Testis (tissue), 3 donors: ENCODE results near the gene TNFRSF4. TPM values are rescaled to one million over a fixed set of nuclear protein-coding genes. Genes with fewer than 3 reads are reported as not detected.

ENCODE experiments used
- DNase-seq: peaks from one replicate; pipeline ENCODE4 v3.0.0-alpha.2; 2019
- H3K27ac ChIP-seq, 2 donors: fragments of 200-600 bp; sonication (generic); one replicate each; pipeline ENCODE4 v1.5.1; 2019
- H3K27me3 ChIP-seq: fragments of 200-600 bp; sonication (generic); one replicate; pipeline ENCODE4 v1.5.1; 2019
- H3K36me3 ChIP-seq: fragments of 200-600 bp; sonication (generic); one replicate; pipeline ENCODE4 v1.5.1; 2017; ENCODE audit warnings: low read depth; ENCODE audit errors: missing control alignments
- H3K4me1 ChIP-seq: fragments of 200-600 bp; sonication (generic); one replicate; pipeline ENCODE4 v1.5.1; 2019
- H3K4me3 ChIP-seq, 2 donors: fragments of 200-600 bp; sonication (generic); one replicate each; pipeline ENCODE4 v1.5.1; 2017 to 2019
- H3K9me3 ChIP-seq: fragments of 200-600 bp; sonication (generic); one replicate; pipeline ENCODE4 v1.5.1; 2017
- CTCF ChIP-seq, 3 experiments: fragments of 450-650 bp in 2 of 3; fragments of 200-600 bp in 1 of 3; sonication (generic) in 1 of 3; IDR thresholded peaks; one replicate each; pipeline ENCODE4 v1.5.1; 2016 to 2019; ENCODE audit warnings: antibody characterized with exemption in 3 of 3, mild to moderate bottlenecking in 2 of 3, moderate library complexity in 1 of 3
- POLR2A ChIP-seq: fragments of 450-650 bp; IDR thresholded peaks from one replicate; pipeline ENCODE4 v1.6.1; 2017; ENCODE audit warnings: antibody characterized with exemption, mild to moderate bottlenecking, moderate library complexity
- WGBS, 2 donors: methylation state at CpG; one replicate each; pipeline ENCODE4 v1.1.5; 2018; 5-methylcytosine and 5-hydroxymethylcytosine counted together
- intact Hi-C: fragments of 100-400 bp; cut with DNase I; formaldehyde crosslinking; loops from one replicate; pipeline ENCODE4 v1.15.1; 2023; ENCODE audit warnings: low total_unique reads
- polyA plus RNA-seq: library from polyadenylated mRNA; stranded (reverse); fragments of 350-450 nt; fragmentation: Illumina TruSeq; extraction: RNeasy Lipid Tissue Mini Kit (QIAGEN cat#74804); gene quantifications from one replicate; pipeline ENCODE4 v1.2.3, GENCODE V29; 2014; ENCODE audit warnings: low read depth, low replicate concordance; ENCODE audit not compliant: insufficient read depth
- total RNA-seq, 2 donors: library from RNA; depleted of rRNA; stranded (reverse); fragments of >200 nt; gene quantifications; one replicate each; pipeline ENCODE4 v1.2.3, GENCODE V29; 2016

The TNFRSF4 gene
- total and polyA plus RNA-seq, 3 donors from 2014 or later, result 0.80 to 1.4 (median 0.87) TPM

DNA sequence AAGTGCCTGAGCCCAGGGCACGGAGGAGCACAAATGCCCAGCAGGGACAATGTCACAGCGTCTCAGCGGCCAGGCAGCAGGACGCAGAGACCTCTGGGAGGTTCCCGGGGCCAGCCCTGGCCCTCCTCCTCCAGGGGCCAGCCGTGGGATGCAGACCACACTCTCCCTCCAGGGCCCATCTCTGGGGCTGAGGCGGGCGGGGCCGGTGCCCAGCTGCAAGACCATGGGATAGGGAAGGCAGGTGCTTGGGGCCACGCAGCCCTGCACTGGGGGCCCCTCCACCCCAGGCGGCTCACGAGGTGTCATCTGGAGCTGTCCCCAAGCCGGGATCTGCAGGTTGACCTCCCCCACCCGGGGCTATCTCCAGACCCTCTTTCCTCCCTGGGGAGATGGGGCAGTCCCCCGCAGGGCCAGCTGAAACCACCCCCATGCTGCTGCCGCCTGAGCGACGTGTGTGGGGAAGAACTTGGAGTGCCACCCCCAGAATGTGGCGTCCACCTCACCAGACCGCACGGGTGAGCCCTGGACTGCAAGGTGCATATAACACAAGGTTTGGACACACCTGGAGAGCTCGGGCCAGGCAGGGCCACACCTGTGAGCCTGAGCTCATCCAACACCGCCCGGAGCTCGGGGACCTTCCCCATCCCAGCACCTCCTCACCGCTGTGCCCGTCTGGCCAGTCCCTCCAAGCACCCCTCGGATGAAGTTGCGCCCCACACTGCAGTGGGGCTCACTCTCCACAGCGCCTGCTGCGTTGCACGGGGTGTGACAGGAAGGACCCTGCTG lies 44.3 kb downstream of the TNFRSF4 start:
- DNase-seq, result no peak
- H3K4me1 ChIP-seq, result no peaks in the 10 kb centered on the region
- no peak overlapping the region for H3K27ac ChIP-seq
- H3K36me3 ChIP-seq, result no peaks in the 10 kb centered on the region
- H3K4me3 ChIP-seq, result no peak overlapping the region
- TF ChIP-seq CTCF (IDR thresholded peaks at IDR 0.05) (no peak), POLR2A (no peak)
- WGBS, 2 donors, result 56 to 63% methylated on average over 13 to 31 of the region's 32 CpGs
- no peaks in the 10 kb centered on the region for H3K9me3 ChIP-seq
- intact Hi-C loops, result no loop called here
- H3K27me3 ChIP-seq, result no peaks in the 10 kb centered on the region

DNA sequence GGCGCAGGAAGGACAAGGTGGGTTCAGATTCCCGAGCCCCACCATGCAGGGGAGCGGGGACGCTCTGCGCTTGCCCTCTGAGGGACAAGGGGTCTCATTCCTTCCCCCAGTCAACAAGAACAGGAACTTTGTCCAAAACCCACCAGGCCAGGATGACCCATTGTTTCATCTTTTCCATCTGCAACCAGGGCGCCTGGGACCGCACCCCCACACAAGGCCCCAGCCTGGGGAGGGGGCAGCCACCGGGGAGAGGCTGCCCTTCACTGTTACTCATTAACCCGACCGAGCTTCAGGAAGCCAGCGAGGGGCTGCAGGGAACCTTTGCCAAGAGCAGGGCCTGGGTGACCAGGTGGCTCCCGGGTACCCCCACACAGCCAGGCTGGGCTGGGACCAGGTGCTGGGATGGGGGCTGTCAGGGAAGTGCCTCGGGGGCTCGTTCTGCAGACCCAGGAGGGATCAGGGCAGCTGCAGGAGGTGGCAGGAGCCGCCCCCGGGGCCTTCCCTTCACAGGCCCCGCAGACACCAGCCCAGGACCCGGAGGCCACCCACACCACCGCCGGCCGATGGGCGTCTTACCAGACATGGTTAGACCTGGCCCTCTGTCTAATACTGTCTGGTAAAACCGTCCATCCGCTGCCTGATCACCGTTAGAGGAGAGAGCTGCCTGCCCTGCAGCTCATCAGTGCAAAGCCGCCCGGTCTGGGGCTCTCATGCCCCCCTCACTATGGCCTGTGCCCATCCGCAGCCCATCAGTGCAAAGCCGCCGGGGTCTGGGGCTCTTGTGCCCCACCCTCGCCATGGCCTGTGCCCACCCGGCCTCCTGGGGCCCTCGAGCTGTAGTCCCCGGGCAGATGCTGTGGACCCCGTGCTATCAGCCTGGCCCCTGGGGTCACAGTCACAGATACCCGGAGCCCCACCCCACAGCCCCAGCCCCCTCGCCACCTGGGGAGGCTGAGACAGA lies 45.2 kb downstream of the TNFRSF4 start:
- Histone ChIP-seq H3K36me3 (no peaks in the 10 kb centered on the region), H3K4me3 (no peak overlapping the region), H3K27ac (no peak overlapping the region), H3K27me3 (no peaks in the 10 kb centered on the region), H3K9me3 (no peaks in the 10 kb centered on the region), H3K4me1 (no peaks in the 10 kb centered on the region)
- no peak for DNase-seq
- TF ChIP-seq CTCF (IDR thresholded peaks at IDR 0.05), result no peak
- no peak for TF ChIP-seq POLR2A
- intact Hi-C loops, result no loop called here
- 70 to 74% methylated on average over 18 to 36 of the region's 37 CpGs for WGBS, 2 donors

DNA sequence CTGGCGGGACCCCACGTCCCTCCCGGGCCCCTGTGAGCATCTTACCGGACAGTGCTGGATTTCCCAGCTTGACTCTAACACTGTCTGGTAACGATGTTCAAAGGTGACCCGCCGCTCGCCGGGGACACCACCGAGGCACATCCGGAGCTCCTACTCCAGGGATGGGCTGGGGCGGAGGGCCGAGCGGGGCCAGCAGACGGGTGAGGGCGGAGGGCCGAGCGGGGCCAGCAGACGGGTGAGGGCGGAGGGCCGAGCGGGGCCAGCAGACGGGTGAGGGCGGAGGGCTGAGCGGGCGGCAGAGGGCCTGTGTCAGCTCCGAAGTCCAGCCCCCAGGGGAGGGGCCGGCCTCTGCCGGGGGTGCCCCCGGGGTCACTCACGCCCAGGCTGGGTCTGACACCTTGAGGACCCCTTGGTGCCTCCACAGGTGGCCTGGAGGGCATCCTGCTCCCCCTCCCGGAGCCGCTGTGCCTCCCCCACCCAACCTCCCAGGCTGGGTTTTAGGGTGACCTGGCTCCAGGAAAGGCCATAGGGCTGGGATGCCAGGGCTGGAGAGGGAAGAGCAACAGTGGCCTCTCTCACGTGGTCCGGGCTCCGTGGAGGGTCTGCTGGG lies 46.0 kb downstream of the TNFRSF4 start:
- Histone ChIP-seq H3K27me3 (no peaks in the 10 kb centered on the region), H3K9me3 (no peaks in the 10 kb centered on the region), H3K4me3 (no peak overlapping the region), H3K27ac (no peak overlapping the region), H3K4me1 (no peaks in the 10 kb centered on the region), H3K36me3 (no peaks in the 10 kb centered on the region)
- WGBS, 2 donors, result 87 to 89% methylated on average over 33 to 36 of the region's 36 CpGs
- DNase-seq, result no peak
- intact Hi-C loops, result no loop called here
- TF ChIP-seq CTCF (IDR thresholded peaks at IDR 0.05), result no peak
- no peak for TF ChIP-seq POLR2A

GRCh38 chr1:1167398-1167821 lies 46.5 kb downstream of the TNFRSF4 start:
- no peak overlapping the region for H3K27ac ChIP-seq
- TF ChIP-seq CTCF (IDR thresholded peaks at IDR 0.05) (no peak), POLR2A (no peak)
- H3K27me3 ChIP-seq, result no peaks in the 10 kb centered on the region
- H3K4me1 ChIP-seq, result no peaks in the 10 kb centered on the region
- no peaks in the 10 kb centered on the region for H3K9me3 ChIP-seq
- no peaks in the 10 kb centered on the region for H3K36me3 ChIP-seq
- no peak for DNase-seq
- 82 to 84% methylated on average over 13 to 14 of the region's 20 CpGs for WGBS, 2 donors
- intact Hi-C loops, result no loop called here
- H3K4me3 ChIP-seq, result no peak overlapping the region
